ENCODE results near the gene EFEMP2.

The EFEMP2 gene

GRCh38 chr11:65821107-65821506, 51.5 kb downstream of the EFEMP2 start:
- no peak overlapping the region for H3K4me3 ChIP-seq (ENCODE audit: low read depth, low read length)

GRCh38 chr11:65817835-65818680, 54.5 kb downstream of the EFEMP2 start:
- DNase-seq (ENCODE audit: low read depth): peak; percentile 89
- peak overlapping the region; percentile 63 for H3K4me3 ChIP-seq (ENCODE audit: low read depth, low read length)
- TF ChIP-seq MYC (IDR thresholded peaks at IDR 0.05; ENCODE audit: low read depth, low read length) (no peak; the same call in none of the 2 replicates), POLR2A (IDR thresholded peaks at IDR 0.05; ENCODE audit: extremely low read depth, insufficient read length) (no peak), CTCF (IDR thresholded peaks at IDR 0.05; ENCODE audit: low read depth, low read length) (peak; percentile 90)
- TF ChIP-seq, protein P1, sequence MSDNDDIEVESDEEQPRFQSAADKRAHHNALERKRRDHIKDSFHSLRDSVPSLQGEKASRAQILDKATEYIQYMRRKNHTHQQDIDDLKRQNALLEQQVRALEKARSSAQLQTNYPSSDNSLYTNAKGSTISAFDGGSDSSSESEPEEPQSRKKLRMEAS (IDR thresholded peaks at IDR 0.05; ENCODE audit: low read depth, low read length): peak; percentile 73

More at GRCh38 chr11:65821107-65821506, 51.5 kb downstream of the EFEMP2 start:
- no peak for TF ChIP-seq MYC (IDR thresholded peaks at IDR 0.05; ENCODE audit: low read depth, low read length)
- no peak for TF ChIP-seq CTCF (IDR thresholded peaks at IDR 0.05; ENCODE audit: low read depth, low read length)
- TF ChIP-seq, protein P1 (IDR thresholded peaks at IDR 0.05; ENCODE audit: low read depth, low read length): no peak
- no peak for TF ChIP-seq POLR2A (IDR thresholded peaks at IDR 0.05; ENCODE audit: extremely low read depth, insufficient read length)
- DNase-seq (ENCODE audit: low read depth): no peak

- peak overlapping the region; percentile 63 for H3K4me3 ChIP-seq (ENCODE audit: low read depth, low read length)
- TF ChIP-seq MYC (IDR thresholded peaks at IDR 0.05; ENCODE audit: low read depth, low read length): no peak
- no peak for TF ChIP-seq POLR2A (IDR thresholded peaks at IDR 0.05; ENCODE audit: extremely low read depth, insufficient read length)
- TF ChIP-seq CTCF (IDR thresholded peaks at IDR 0.05; ENCODE audit: low read depth, low read length): no peak
- TF ChIP-seq, protein P1 (IDR thresholded peaks at IDR 0.05; ENCODE audit: low read depth, low read length): no peak
- DNase-seq (ENCODE audit: low read depth): no peak
These were observed 55.2 kb downstream of the EFEMP2 start for GRCh38 chr11:65817312-65817834.

DNA sequence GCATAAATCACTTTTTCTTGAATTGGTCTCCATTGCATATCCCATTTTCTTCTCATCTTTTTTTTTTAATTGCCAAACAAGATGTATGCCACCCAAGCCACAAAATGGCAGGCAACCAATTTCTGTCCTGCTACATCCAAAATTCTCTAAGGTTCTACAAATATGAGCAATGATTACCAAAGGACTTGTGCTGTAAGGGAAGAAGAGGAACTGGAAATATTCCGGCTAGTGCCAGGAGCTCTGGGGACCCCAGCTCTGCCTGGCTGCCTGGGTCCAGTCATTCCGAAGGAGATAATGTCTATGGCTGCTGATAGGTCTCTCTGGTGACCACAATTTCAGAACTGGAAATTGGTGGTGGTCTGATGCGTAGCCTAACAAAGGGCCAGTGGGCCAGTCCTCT, 55.9 kb downstream of the EFEMP2 start:
- TF ChIP-seq, protein P1 (IDR thresholded peaks at IDR 0.05; ENCODE audit: low read depth, low read length): no peak
- TF ChIP-seq CTCF (IDR thresholded peaks at IDR 0.05; ENCODE audit: low read depth, low read length): no peak
- TF ChIP-seq MYC (IDR thresholded peaks at IDR 0.05; ENCODE audit: low read depth, low read length): no peak
- no peak for TF ChIP-seq POLR2A (IDR thresholded peaks at IDR 0.05; ENCODE audit: extremely low read depth, insufficient read length)
- no peak overlapping the region for H3K4me3 ChIP-seq (ENCODE audit: low read depth, low read length)
- DNase-seq (ENCODE audit: low read depth): no peak

All from NB4 (cell line).